DOHH2 (cell line): ENCODE data around the gene CLEC14A.

ENCODE experiments used
- H3F3A ChIP-seq: fragments of 200-600 bp; sonication (generic), shearing (Covaris generic); 2 replicates; pipeline ENCODE4 v1.6.0; 2016; ENCODE audit warnings: antibody characterized with exemption, mild to moderate bottlenecking; ENCODE audit not compliant: control insufficient read depth, insufficient read depth
- H3K27ac ChIP-seq: fragments of 200-600 bp; sonication (generic); 2 replicates; pipeline ENCODE4 v1.5.1; 2014; ENCODE audit warnings: low read depth, mild to moderate bottlenecking, low read length, moderate library complexity
- H3K27me3 ChIP-seq: fragments of 200-600 bp; sonication (generic); 2 replicates; pipeline ENCODE4 v1.6.1; 2014; ENCODE audit warnings: mild to moderate bottlenecking, low read length, mixed read lengths; ENCODE audit not compliant: control insufficient read depth
- H3K36me3 ChIP-seq: fragments of 200-600 bp; sonication (generic); 2 replicates; pipeline ENCODE4 v1.6.1; 2014; ENCODE audit warnings: mild to moderate bottlenecking, low read length, moderate library complexity, mixed read lengths; ENCODE audit not compliant: control insufficient read depth
- H3K4me1 ChIP-seq: fragments of 200-600 bp; sonication (generic); 2 replicates; pipeline ENCODE4 v1.6.1; 2014; ENCODE audit warnings: mild to moderate bottlenecking, low read length, mixed read lengths; ENCODE audit not compliant: control insufficient read depth
- H3K4me2 ChIP-seq: fragments of 200-600 bp; sonication (generic); 2 replicates; pipeline ENCODE4 v1.6.0; 2014; ENCODE audit warnings: mild to moderate bottlenecking, low read length, moderate library complexity
- H3K4me3 ChIP-seq: fragments of 200-600 bp; sonication (generic); 2 replicates; pipeline ENCODE4 v1.5.1; 2014; ENCODE audit warnings: mild to moderate bottlenecking, low read length, mixed read lengths
- H3K79me2 ChIP-seq: fragments of 200-600 bp; sonication (generic); 2 replicates; pipeline ENCODE4 v1.6.1; 2014; ENCODE audit warnings: mild to moderate bottlenecking, low read length, mixed read lengths; ENCODE audit not compliant: control insufficient read depth
- H3K9me2 ChIP-seq: fragments of 200-600 bp; sonication (generic); replicated peaks from 2 replicates; pipeline ENCODE4 v1.6.1; 2014; ENCODE audit warnings: mild to moderate bottlenecking, low read length, mixed read lengths; ENCODE audit not compliant: control insufficient read depth
- H3K9me3 ChIP-seq: fragments of 200-600 bp; sonication (generic); 2 replicates; pipeline ENCODE4 v1.6.1; 2014; ENCODE audit warnings: antibody characterized with exemption, low read length, mixed read lengths; ENCODE audit not compliant: control insufficient read depth, insufficient read depth
- H4K20me1 ChIP-seq: fragments of 200-600 bp; sonication (generic); 2 replicates; pipeline ENCODE4 v1.6.0; 2014; ENCODE audit warnings: low read depth, mild to moderate bottlenecking, antibody characterized with exemption, low read length, moderate library complexity; ENCODE audit not compliant: control insufficient read depth, insufficient read depth
- CTCF ChIP-seq: fragments of 200-600 bp; sonication (generic); IDR thresholded peaks from one replicate; pipeline ENCODE4 v1.5.1; 2014; ENCODE audit warnings: antibody characterized with exemption, mild to moderate bottlenecking, low read depth, low read length; ENCODE audit not compliant: poor library complexity, severe bottlenecking
- EZH2phosphoT487 ChIP-seq: fragments of 200-600 bp; sonication (generic); IDR thresholded peaks from 2 replicates; pipeline ENCODE4 v1.6.1; 2017; ENCODE audit warnings: borderline replicate concordance, mild to moderate bottlenecking, antibody characterized with exemption, low read length, moderate library complexity, mixed read lengths

The CLEC14A gene

GRCh38 chr14:38224338-38224737 lies 31.6 kb downstream of the CLEC14A start:
- Histone ChIP-seq H3K4me3 (no peak overlapping the region), H3K9me3 (no peaks in the 10 kb centered on the region), H3K4me2 (no peak overlapping the region), H3K4me1 (no peaks in the 10 kb centered on the region), H3K9me2 (no peaks in the 10 kb centered on the region), H3K27ac (no peak overlapping the region), H4K20me1 (no peaks in the 10 kb centered on the region), H3F3A (no peaks in the 10 kb centered on the region), H3K27me3 (no peaks in the 10 kb centered on the region), H3K79me2 (no peaks in the 10 kb centered on the region), H3K36me3 (no peaks in the 10 kb centered on the region)
- TF ChIP-seq CTCF (no peak), EZH2phosphoT487 (no peak)

GRCh38 chr14:38221077-38221476 lies 34.8 kb downstream of the CLEC14A start:
- no peaks in the 10 kb centered on the region for H3F3A ChIP-seq
- H3K36me3 ChIP-seq = no peaks in the 10 kb centered on the region
- no peaks in the 10 kb centered on the region for H3K27me3 ChIP-seq
- no peaks in the 10 kb centered on the region for H3K4me1 ChIP-seq
- no peaks in the 10 kb centered on the region for H3K9me2 ChIP-seq
- TF ChIP-seq CTCF (no peak), EZH2phosphoT487 (no peak)
- H3K79me2 ChIP-seq = no peaks in the 10 kb centered on the region
- no peaks in the 10 kb centered on the region for H3K9me3 ChIP-seq
- no peak overlapping the region for H3K4me2 ChIP-seq
- H3K4me3 ChIP-seq = no peak overlapping the region
- H4K20me1 ChIP-seq = no peaks in the 10 kb centered on the region
- no peak overlapping the region for H3K27ac ChIP-seq

- Histone ChIP-seq H3K36me3 (no peaks in the 10 kb centered on the region), H3K9me2 (no peaks in the 10 kb centered on the region), H3F3A (no peaks in the 10 kb centered on the region), H3K4me3 (no peak overlapping the region), H3K27me3 (no peaks in the 10 kb centered on the region), H4K20me1 (no peaks in the 10 kb centered on the region), H3K9me3 (no peaks in the 10 kb centered on the region), H3K4me1 (no peaks in the 10 kb centered on the region), H3K4me2 (no peak overlapping the region), H3K79me2 (no peaks in the 10 kb centered on the region), H3K27ac (no peak overlapping the region)
- no peak for TF ChIP-seq CTCF
Measured at GRCh38 chr14:38217553-38217952, 38.3 kb downstream of the CLEC14A start.

- Histone ChIP-seq H3K4me3 (no peak overlapping the region), H3K79me2 (no peaks in the 10 kb centered on the region), H3K4me1 (no peaks in the 10 kb centered on the region), H3K9me2 (no peaks in the 10 kb centered on the region), H3K9me3 (peaks cover 23% of the 10 kb centered on the region), H3K4me2 (no peak overlapping the region), H4K20me1 (no peaks in the 10 kb centered on the region), H3K36me3 (no peaks in the 10 kb centered on the region), H3K27me3 (no peaks in the 10 kb centered on the region), H3K27ac (no peak overlapping the region), H3F3A (no peaks in the 10 kb centered on the region)
- TF ChIP-seq EZH2phosphoT487 (no peak), CTCF (no peak)
Measured at GRCh38 chr14:38213001-38213400, 42.9 kb downstream of the CLEC14A start.
